CD4-positive, alpha-beta T cell (primary cell): Measurements from ENCODE around the gene PCDH1. TPM values are rescaled to one million over a fixed set of nuclear protein-coding genes. Genes with fewer than 3 reads are reported as not detected.

Experiments
- ATAC-seq: fragments of 200-7000 bp; cut with Tn5 transposase; one replicate; pipeline ENCODE4 v1.10.0; 2022; ENCODE audit warnings: mild to moderate bottlenecking; ENCODE audit not compliant: poor library complexity
- CTCF ChIA-PET: fragments of 350-600 bp; sonication (Branson Sonifier 250); formaldehyde crosslinking; loops from one replicate; lab custom pipeline; 2021; ENCODE audit warnings: antibody characterized with exemption, inconsistent platforms; lab: Charles Lee
- POLR2A ChIA-PET: fragments of 350-600 bp; sonication (Branson Sonifier 250); formaldehyde crosslinking; loops from one replicate; lab custom pipeline; 2021; ENCODE audit warnings: antibody characterized with exemption, inconsistent platforms; lab: Charles Lee
- DNase-seq, 14 experiments: peaks; one replicate each; pipeline ENCODE4 v3.0.0-alpha.2; 2013 to 2020; ENCODE audit warnings: mixed read lengths in 2 of 14
- H3K27ac ChIP-seq, 2 donors: one replicate each; pipeline versions ENCODE4 v1.5.1 to v1.7.0; 2013; ENCODE audit warnings: low read length in 2 of 2, low read depth in 1 of 2, mild to moderate bottlenecking in 1 of 2
- H3K27me3 ChIP-seq, 2 experiments: 1 replicate in 1 of 2; 2 replicates in 1 of 2; pipeline versions ENCODE4 v1.6.1 to v1.7.0; 2013; ENCODE audit warnings: low read length in 2 of 2, control low read depth in 1 of 2, mild to moderate bottlenecking in 1 of 2, moderate library complexity in 1 of 2; ENCODE audit not compliant: insufficient read depth in 2 of 2, control insufficient read depth in 1 of 2
- H3K36me3 ChIP-seq: one replicate; pipeline ENCODE4 v1.6.1; 2013; ENCODE audit warnings: low read length, control low read depth; ENCODE audit not compliant: insufficient read depth
- H3K4me1 ChIP-seq: one replicate; pipeline ENCODE4 v1.6.1; 2013; ENCODE audit warnings: low read length, control low read depth; ENCODE audit not compliant: insufficient read depth
- H3K4me3 ChIP-seq: one replicate; pipeline ENCODE4 v1.5.1; 2013; ENCODE audit warnings: mild to moderate bottlenecking, low read length, moderate library complexity
- H3K9me3 ChIP-seq, 2 experiments: 1 replicate in 1 of 2; 2 replicates in 1 of 2; pipeline versions ENCODE4 v1.6.1 to v1.7.0; 2013; ENCODE audit warnings: low read length in 2 of 2, mild to moderate bottlenecking in 2 of 2, control low read depth in 1 of 2, moderate library complexity in 1 of 2; ENCODE audit not compliant: control insufficient read depth in 1 of 2, insufficient read depth in 1 of 2
- H3K27ac Mint-ChIP-seq: one replicate; pipeline ENCODE4 v1.8.0; 2020; ENCODE audit warnings: mixed read lengths
- H3K27me3 Mint-ChIP-seq: one replicate; pipeline ENCODE4 v1.8.0; 2021; ENCODE audit warnings: mixed read lengths
- H3K36me3 Mint-ChIP-seq: one replicate; pipeline ENCODE4 v1.8.0; 2021; ENCODE audit warnings: low read depth, mixed read lengths
- H3K4me1 Mint-ChIP-seq: one replicate; pipeline ENCODE4 v1.8.0; 2021; ENCODE audit warnings: low read depth, mixed read lengths
- H3K4me3 Mint-ChIP-seq: one replicate; pipeline ENCODE4 v1.8.0; 2020; ENCODE audit warnings: mild to moderate bottlenecking, mixed read lengths
- H3K9me3 Mint-ChIP-seq: one replicate; pipeline ENCODE4 v1.8.0; 2020; ENCODE audit warnings: mixed read lengths
- intact Hi-C, 2 experiments: fragments of 100-400 bp; cut with DNase I in 1 of 2; cut with micrococcal nuclease in 1 of 2; formaldehyde crosslinking; loops; one replicate each; pipeline versions ENCODE4 v1.15.1 to v1.9.0; 2023 to 2025; cut with DNase I, micrococcal nuclease
- total RNA-seq, 174 experiments: library from RNA in 2 of 174; stranded (reverse) in 2 of 174; gene quantifications; one replicate each; pipeline ENCODE4 v1.2.3 and lab custom pipeline; 2021 to 2026
- TF ChIP-seq, protein P1 (sequence below): fragments of 200-600 bp; IDR thresholded peaks from one replicate; pipeline ENCODE4 v1.8.0; 2022; ENCODE audit warnings: antibody characterized with exemption, mild to moderate bottlenecking

Gene PCDH1
- total RNA-seq, 2 experiments from 2014 or later = 0.17 TPM; not detected in 1

DNA sequence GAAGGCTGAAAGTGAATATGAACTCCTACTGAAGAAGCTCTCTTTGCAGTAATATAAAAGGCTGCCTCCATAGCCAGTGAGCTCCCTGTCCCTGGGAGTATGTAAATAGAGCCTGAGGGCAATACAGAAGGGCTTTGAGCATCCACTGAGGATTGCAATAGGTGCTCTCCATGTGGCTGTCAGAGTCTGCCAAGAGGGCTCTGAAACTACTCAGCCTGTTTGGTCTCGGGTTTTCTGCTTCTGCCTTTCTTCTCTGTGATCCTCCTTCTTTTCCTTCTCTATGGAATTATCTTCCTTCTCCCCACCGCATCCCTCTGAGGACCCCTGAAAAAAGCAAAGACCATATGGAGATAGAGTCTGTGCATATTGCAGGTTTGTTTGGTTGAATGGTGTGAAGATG, 69.4 kb downstream of the PCDH1 start:
- peaks cover 39 to 74% of the 10 kb centered on the region in 2 experiments for H3K27me3 ChIP-seq
- no peak overlapping the region for H3K27ac Mint-ChIP-seq
- DNase-seq = no peak
- intact Hi-C loops = no loop called here
- peaks cover 90% of the 10 kb centered on the region for H3K27me3 Mint-ChIP-seq
- no peak overlapping the region for H3K4me3 ChIP-seq
- H3K27ac ChIP-seq = no peak overlapping the region
- no peaks in the 10 kb centered on the region for H3K4me1 ChIP-seq
- no peak for ATAC-seq
- TF ChIP-seq, protein P1, sequence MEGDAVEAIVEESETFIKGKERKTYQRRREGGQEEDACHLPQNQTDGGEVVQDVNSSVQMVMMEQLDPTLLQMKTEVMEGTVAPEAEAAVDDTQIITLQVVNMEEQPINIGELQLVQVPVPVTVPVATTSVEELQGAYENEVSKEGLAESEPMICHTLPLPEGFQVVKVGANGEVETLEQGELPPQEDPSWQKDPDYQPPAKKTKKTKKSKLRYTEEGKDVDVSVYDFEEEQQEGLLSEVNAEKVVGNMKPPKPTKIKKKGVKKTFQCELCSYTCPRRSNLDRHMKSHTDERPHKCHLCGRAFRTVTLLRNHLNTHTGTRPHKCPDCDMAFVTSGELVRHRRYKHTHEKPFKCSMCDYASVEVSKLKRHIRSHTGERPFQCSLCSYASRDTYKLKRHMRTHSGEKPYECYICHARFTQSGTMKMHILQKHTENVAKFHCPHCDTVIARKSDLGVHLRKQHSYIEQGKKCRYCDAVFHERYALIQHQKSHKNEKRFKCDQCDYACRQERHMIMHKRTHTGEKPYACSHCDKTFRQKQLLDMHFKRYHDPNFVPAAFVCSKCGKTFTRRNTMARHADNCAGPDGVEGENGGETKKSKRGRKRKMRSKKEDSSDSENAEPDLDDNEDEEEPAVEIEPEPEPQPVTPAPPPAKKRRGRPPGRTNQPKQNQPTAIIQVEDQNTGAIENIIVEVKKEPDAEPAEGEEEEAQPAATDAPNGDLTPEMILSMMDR = no peak
- H3K36me3 Mint-ChIP-seq = no peaks in the 10 kb centered on the region
- POLR2A ChIA-PET = no interaction called here
- CTCF ChIA-PET = no interaction called here
- no peaks in the 10 kb centered on the region for H3K36me3 ChIP-seq
- H3K9me3 ChIP-seq = peaks cover 0 to 3% of the 10 kb centered on the region in 2 experiments
- no peak overlapping the region for H3K4me3 Mint-ChIP-seq
- no peaks in the 10 kb centered on the region for H3K4me1 Mint-ChIP-seq
- H3K9me3 Mint-ChIP-seq = no peaks in the 10 kb centered on the region

DNA sequence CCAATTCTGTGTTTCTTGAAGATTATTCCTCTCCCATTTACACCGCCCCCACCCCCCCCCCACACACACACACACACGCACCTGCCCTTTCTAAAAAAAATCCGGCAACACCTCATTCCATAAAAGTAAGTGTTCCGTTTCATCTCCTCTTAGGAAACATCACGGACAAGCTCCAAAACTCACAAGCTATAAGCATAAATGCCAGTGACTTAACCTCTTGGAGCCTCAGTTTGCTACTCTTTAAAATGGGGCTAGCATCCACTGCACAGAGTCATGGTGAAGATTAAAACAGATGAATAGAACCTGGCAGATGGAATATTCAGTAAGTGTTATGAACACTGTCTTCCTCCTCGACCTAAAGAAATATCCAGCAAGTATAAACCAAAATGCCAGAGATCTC, 70.5 kb downstream of the PCDH1 start:
- H3K4me3 ChIP-seq = no peak overlapping the region
- intact Hi-C loops = no loop called here
- Mint-ChIP-seq H3K9me3 (no peaks in the 10 kb centered on the region), H3K4me3 (no peak overlapping the region), H3K4me1 (no peaks in the 10 kb centered on the region), H3K27me3 (peaks cover 93% of the 10 kb centered on the region), H3K27ac (no peak overlapping the region), H3K36me3 (no peaks in the 10 kb centered on the region)
- H3K27me3 ChIP-seq = peaks cover 41 to 78% of the 10 kb centered on the region in 2 experiments
- no peaks in the 10 kb centered on the region for H3K4me1 ChIP-seq
- H3K9me3 ChIP-seq = peaks cover 0 to 3% of the 10 kb centered on the region in 2 experiments
- no peak for DNase-seq
- ChIA-PET CTCF (no interaction called here), POLR2A (no interaction called here)
- ATAC-seq = no peak
- TF ChIP-seq, protein P1 = no peak
- no peak overlapping the region for H3K27ac ChIP-seq
- no peaks in the 10 kb centered on the region for H3K36me3 ChIP-seq

DNA sequence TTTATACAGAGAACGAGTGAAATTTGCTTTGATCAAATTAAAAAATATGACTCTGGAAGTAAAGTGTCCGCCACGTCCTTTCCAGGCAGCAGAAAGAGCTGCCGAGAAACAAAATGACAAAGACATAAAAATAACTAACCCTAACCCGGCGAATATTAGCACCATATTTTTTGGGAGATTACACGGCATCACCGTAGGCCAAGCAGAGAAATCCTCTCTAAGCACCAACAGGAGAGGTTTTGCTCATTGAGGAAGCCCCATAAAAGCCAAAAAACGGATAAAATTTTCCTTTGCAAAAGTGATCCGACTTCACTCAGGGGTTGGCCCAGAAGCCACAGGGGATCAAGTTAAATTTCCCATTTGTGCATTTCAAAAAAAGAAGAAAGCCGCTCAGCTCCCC, 70.9 kb downstream of the PCDH1 start:
- TF ChIP-seq, protein P1 = no peak
- Mint-ChIP-seq H3K4me3 (no peak overlapping the region), H3K27me3 (peaks cover 93% of the 10 kb centered on the region), H3K4me1 (no peaks in the 10 kb centered on the region), H3K9me3 (no peaks in the 10 kb centered on the region), H3K27ac (no peak overlapping the region), H3K36me3 (no peaks in the 10 kb centered on the region)
- POLR2A ChIA-PET = no interaction called here
- H3K27ac ChIP-seq = no peak overlapping the region
- CTCF ChIA-PET = no interaction called here
- no peak for DNase-seq
- intact Hi-C loops = no loop called here
- no peak overlapping the region for H3K4me3 ChIP-seq
- no peaks in the 10 kb centered on the region for H3K4me1 ChIP-seq
- H3K9me3 ChIP-seq = peaks cover 0 to 3% of the 10 kb centered on the region in 2 experiments
- no peaks in the 10 kb centered on the region for H3K36me3 ChIP-seq
- ATAC-seq = no peak
- H3K27me3 ChIP-seq = peaks cover 41 to 74% of the 10 kb centered on the region in 2 experiments
